Right lung (tissue), 5 donors: ENCODE results near the gene USP20. TPM values are rescaled to one million over a fixed set of nuclear protein-coding genes. Genes with fewer than 3 reads are reported as not detected.
"Not testable (repeated sequence)": the region's sequence is repeated elsewhere in the genome, so short reads cannot be mapped to it uniquely, and the experiment has no call there.

Experiments used
- DNase-seq, 2 donors: peaks; one replicate each; pipeline ENCODE4 v3.0.0-alpha.2; 2013
- polyA plus RNA-seq, 5 donors: library from polyadenylated mRNA; unstranded; fragments of 120-200 nt; gene quantifications; one replicate each; pipeline versions ENCODE4 v1.2.1 to v1.2.3, GENCODE V29; 2013; ENCODE audit warnings: inconsistent platforms in 1 of 5, low replicate concordance in 1 of 5; ENCODE audit not compliant: insufficient read length in 5 of 5, insufficient read depth in 1 of 5

The USP20 gene
- polyA plus RNA-seq, 5 donors: 17.3 to 24.3 (median 21.0) TPM

- no peak for DNase-seq
Observed at GRCh38 chr9:129889122-129889940, 54.1 kb downstream of the USP20 start.

DNA sequence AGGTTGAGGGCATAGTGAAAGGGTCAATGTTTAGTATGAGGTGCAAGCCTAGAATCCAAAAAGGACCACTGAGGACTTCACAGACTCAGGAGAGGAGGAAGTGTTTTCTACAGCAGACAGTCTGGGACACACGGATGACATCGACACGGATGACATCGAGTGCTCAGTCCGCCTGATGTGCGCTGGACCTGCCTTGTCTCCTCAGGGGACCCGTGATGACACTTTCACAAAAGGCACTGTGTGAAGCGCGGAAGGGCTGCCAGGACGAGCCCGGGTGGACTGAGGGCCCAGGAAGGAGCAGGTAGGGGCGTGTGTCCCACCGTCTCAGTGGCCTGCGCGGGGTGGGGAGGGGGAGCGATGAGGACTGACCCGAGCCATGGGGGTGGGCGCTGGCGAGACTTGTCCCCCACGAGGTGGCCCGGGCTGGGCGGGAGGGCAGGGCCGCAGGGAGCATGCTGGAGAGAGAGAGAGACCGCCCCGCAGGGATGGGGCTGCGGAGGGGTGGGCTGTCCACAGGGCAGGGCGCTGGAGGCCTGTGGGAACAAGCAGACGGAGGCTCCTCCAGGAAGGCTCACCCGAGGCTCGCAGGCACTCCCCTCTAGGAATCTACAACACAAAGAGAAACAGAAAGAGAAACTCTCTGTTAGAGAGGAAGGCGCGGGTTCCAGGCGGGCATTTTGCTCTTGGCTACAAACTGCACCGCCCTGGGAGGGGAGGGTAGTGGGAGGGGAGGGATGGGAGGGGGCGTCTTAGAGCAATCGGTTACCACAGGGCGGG lies 54.9 kb downstream of the USP20 start:
- DNase-seq: no peak

DNA sequence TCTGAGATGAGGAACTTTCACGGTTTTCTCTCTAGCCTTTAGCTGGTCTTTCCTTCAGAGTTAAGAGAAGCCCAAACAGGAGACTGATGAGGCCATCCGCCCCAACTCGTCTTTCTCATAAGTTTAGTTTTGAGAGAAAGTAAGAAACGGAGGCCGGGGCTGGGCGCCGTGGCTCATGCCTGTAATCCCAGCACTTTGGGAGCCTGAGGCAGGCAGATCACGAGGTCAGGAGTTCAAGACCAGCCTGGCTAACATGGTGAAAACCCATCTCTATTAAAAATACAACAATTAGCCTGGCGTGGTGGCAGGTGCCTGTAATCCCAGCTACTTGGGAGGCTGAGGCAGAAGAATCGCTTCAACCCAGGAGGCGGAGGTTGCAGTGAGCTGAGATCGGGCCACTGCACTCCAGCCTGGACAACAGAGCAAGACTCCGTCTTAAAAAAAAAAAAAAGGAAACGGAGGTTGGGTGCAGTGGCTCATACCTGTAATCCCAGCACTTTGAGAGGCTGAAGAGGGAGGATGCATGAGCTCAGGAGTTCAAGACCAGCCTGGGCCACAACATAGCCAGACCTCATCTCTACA lies 55.6 kb downstream of the USP20 start:
- not testable (repeated sequence) for DNase-seq

DNA sequence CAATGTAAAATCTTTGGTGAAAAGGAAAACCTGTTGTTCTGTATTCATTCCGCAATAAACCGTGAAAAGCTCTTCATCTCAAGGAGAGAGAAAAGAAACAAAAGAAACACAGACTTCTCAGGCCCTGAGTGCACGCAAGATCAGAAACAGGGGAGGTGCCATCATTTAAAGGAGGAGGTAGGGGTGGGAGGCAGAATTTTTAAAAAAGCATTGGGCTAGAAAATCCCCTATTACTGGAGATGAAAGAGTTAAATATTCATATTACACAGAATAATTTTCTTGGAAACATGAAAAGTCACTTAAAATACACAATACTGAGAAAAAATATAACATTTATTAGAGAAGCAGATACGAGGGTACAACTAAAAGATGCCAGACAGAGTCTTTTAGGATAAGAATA lies 56.3 kb downstream of the USP20 start:
- DNase-seq: no peak

DNA sequence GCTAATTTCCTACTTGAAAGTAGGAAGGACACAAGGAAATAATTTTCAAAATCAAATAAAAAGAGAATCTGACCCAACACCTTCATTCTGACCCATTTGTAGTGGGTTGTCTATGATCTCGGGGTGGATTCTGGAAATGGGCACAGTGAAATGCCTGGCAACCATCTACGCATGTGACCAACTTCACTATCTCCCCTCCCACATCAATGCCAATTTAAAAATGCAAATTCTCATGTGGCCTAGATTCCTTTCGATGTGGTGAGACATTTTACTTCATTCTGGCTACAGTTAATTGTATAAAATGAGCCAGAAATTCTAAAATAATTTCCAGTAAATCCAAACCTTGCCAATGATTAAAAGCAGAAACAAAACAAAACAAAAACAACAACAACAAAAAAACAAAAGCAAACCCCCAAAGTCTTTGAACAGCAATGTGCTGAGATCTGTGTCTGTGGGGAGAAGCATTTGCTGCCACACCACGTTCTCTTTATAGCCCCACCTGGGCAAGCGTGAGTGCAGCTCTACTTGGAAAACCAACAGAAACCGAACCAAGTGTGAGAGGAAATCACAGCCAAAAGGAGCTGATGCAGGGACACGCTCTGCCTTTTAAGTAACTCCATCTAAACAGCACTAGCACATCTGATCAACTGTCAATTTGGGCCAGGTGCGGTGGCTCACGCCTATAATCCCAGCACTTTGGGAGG lies 59.0 kb downstream of the USP20 start:
- no peak for DNase-seq

GRCh38 chr9:129895376-129896268 lies 60.4 kb downstream of the USP20 start:
- DNase-seq: no peak

GRCh38 chr9:129897263-129897662 lies 62.0 kb downstream of the USP20 start:
- DNase-seq: no peak

- DNase-seq: no peak
Observed at GRCh38 chr9:129898185-129898584, 62.9 kb downstream of the USP20 start.

DNA sequence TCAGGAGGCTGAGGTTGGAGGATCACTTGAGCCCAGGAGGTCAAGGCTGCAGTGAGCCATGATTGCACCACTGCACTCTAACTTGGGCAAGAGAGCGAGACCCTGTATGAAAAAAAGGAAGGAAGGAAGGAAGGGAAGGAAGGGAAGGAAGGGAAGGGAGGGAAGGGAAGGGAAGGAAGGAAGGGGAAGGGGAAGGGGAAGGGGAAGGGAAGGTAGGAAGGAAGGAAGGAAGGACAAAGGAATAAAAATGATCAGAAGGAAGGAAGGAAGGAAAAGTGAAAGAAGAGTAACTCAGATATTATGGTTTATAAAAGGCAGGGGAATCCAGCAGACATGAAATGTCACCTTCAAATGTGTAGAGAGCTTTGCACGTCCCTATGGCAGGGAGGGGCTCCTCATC lies 64.4 kb downstream of the USP20 start:
- DNase-seq: no peak

- DNase-seq: no peak
Observed at GRCh38 chr9:129900263-129901027, 65.2 kb downstream of the USP20 start.

GRCh38 chr9:129901993-129902739 lies 66.9 kb downstream of the USP20 start:
- DNase-seq: no peak

DNA sequence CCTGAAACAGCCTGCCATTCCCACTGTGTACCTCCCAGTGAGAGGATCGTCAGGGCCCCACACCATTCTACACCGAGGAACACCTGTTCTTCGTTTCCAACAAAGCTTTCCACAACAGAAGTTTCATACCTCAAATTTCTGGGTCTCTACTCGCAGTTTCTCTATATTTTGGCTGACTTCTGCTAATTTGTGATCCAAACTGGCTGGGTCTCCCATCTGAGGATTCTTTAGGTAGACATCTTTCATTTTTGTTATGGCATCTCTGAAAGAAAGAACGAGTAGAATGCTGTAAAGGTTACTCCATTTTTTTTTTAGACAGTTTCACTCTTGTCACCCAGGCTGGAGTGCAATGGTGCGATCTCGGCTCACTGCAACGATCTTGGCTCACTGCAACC lies 67.5 kb downstream of the USP20 start:
- no peak for DNase-seq

- DNase-seq: no peak
Observed at GRCh38 chr9:129904734-129905133, 69.5 kb downstream of the USP20 start.

DNA sequence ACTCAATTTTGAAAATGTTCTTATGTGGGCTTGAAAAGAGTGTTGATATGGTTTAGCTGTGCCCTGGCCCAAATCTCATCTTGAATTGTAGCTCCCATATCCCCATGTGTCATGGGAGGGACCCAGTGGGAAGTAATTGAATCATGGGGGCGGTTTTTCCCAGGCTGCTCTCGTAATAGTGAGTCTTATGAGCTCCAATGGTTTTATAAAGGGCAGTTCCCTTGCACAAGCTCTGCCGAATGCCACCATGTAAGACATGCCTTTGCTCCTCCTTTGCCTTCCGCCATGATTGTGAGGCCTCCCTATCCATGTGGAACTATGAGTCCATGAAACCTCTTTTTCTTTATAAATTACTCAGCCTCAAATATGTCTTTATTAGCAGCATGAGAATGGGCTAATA lies 71.0 kb downstream of the USP20 start:
- DNase-seq: no peak

- no peak for DNase-seq
Observed at GRCh38 chr9:129907201-129907600, 71.9 kb downstream of the USP20 start.

DNA sequence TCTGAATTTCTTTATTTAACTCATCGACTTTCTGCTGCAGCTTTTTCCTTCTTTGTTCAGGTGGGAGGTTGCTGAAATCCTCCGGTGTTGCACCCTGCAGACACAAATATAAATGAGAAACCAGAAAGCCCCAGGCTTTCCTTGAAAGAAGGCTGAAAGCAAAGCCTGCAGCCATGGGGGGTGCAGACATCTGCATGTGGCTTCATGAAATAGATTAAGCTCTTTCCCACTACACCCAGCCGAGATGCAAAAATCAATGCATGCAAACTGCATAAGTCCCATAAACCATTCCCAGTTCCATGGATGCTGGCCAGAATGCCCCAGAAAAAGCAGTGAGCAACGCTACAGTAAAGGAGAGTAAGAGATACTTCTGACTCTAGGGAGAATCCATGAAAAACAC lies 73.6 kb downstream of the USP20 start:
- DNase-seq: no peak

GRCh38 chr9:129909851-129910250 lies 74.6 kb downstream of the USP20 start:
- DNase-seq: no peak

GRCh38 chr9:129910628-129911567 lies 75.6 kb downstream of the USP20 start:
- no peak for DNase-seq
